IPS-20b (cell line): ENCODE measurements around the gene RHOH.

Source experiments
- H3K27ac ChIP-seq: one replicate; pipeline ENCODE4 v1.5.1; 2013; ENCODE audit warnings: low read length
- H3K27me3 ChIP-seq: 2 replicates; pipeline ENCODE4 v1.6.1; 2013; ENCODE audit warnings: mild to moderate bottlenecking, low read length, inconsistent platforms; ENCODE audit not compliant: insufficient read depth
- H3K36me3 ChIP-seq: 2 replicates; pipeline ENCODE4 v1.6.1; 2013; ENCODE audit warnings: low read depth, mild to moderate bottlenecking, inconsistent platforms, low read length, moderate library complexity; ENCODE audit not compliant: insufficient read depth
- H3K4me1 ChIP-seq: 2 replicates; pipeline ENCODE4 v1.6.1; 2013; ENCODE audit warnings: mild to moderate bottlenecking, control low read depth, inconsistent platforms, low read length, moderate library complexity; ENCODE audit not compliant: insufficient read depth
- H3K4me3 ChIP-seq: 2 replicates; pipeline ENCODE4 v1.5.1; 2013; ENCODE audit warnings: mild to moderate bottlenecking, low read length, inconsistent platforms
- H3K9ac ChIP-seq: 2 replicates; pipeline ENCODE4 v1.6.1; 2013; ENCODE audit warnings: low read depth, mild to moderate bottlenecking, inconsistent platforms, low read length, moderate library complexity
- H3K9me3 ChIP-seq: 2 replicates; pipeline ENCODE4 v1.6.1; 2013; ENCODE audit warnings: mild to moderate bottlenecking, low read depth, low read length, inconsistent platforms; ENCODE audit not compliant: insufficient read depth

Gene RHOH

GRCh38 chr4:40176602-40177001 is 20.2 kb upstream of the RHOH start:
- Histone ChIP-seq H3K9ac (no peak overlapping the region; the same call in 1 of the 2 replicates), H3K36me3 (no peaks in the 10 kb centered on the region), H3K4me1 (peaks cover 7% of the 10 kb centered on the region; the same call in 1 of the 2 replicates), H3K27me3 (no peaks in the 10 kb centered on the region), H3K9me3 (no peaks in the 10 kb centered on the region), H3K27ac (no peak overlapping the region), H3K4me3 (no peak overlapping the region; the same call in 1 of the 2 replicates)

GRCh38 chr4:40177591-40177990 is 19.2 kb upstream of the RHOH start:
- Histone ChIP-seq H3K27me3 (no peaks in the 10 kb centered on the region), H3K36me3 (no peaks in the 10 kb centered on the region), H3K4me1 (peaks cover 7% of the 10 kb centered on the region; the same call in 1 of the 2 replicates), H3K4me3 (no peak overlapping the region), H3K9ac (no peak overlapping the region), H3K27ac (no peak overlapping the region), H3K9me3 (no peaks in the 10 kb centered on the region)

GRCh38 chr4:40178672-40179071 is 18.2 kb upstream of the RHOH start:
- Histone ChIP-seq H3K36me3 (no peaks in the 10 kb centered on the region), H3K4me1 (peaks cover 7% of the 10 kb centered on the region; the same call in 1 of the 2 replicates), H3K4me3 (no peak overlapping the region), H3K9me3 (no peaks in the 10 kb centered on the region), H3K9ac (no peak overlapping the region), H3K27ac (no peak overlapping the region), H3K27me3 (no peaks in the 10 kb centered on the region)

GRCh38 chr4:40179360-40179759 is 17.5 kb upstream of the RHOH start:
- H3K36me3 ChIP-seq = no peaks in the 10 kb centered on the region
- H3K27me3 ChIP-seq = no peaks in the 10 kb centered on the region
- H3K27ac ChIP-seq = no peak overlapping the region
- no peak overlapping the region for H3K4me3 ChIP-seq
- no peaks in the 10 kb centered on the region for H3K9me3 ChIP-seq
- peaks cover 7% of the 10 kb centered on the region; the same call in 1 of the 2 replicates for H3K4me1 ChIP-seq
- no peak overlapping the region for H3K9ac ChIP-seq

GRCh38 chr4:40180356-40180755 is 16.5 kb upstream of the RHOH start:
- H3K9ac ChIP-seq = no peak overlapping the region
- H3K4me3 ChIP-seq = no peak overlapping the region
- no peaks in the 10 kb centered on the region for H3K36me3 ChIP-seq
- no peak overlapping the region for H3K27ac ChIP-seq
- H3K27me3 ChIP-seq = no peaks in the 10 kb centered on the region
- H3K9me3 ChIP-seq = no peaks in the 10 kb centered on the region
- H3K4me1 ChIP-seq = peaks cover 7% of the 10 kb centered on the region; the same call in 1 of the 2 replicates

- H3K27ac ChIP-seq = no peak overlapping the region
- H3K4me1 ChIP-seq = peaks cover 6% of the 10 kb centered on the region; the same call in 1 of the 2 replicates
- H3K27me3 ChIP-seq = no peaks in the 10 kb centered on the region
- H3K36me3 ChIP-seq = no peaks in the 10 kb centered on the region
- H3K9ac ChIP-seq = no peak overlapping the region
- H3K9me3 ChIP-seq = no peaks in the 10 kb centered on the region
- H3K4me3 ChIP-seq = no peak overlapping the region
Observed at GRCh38 chr4:40182001-40182400, 14.8 kb upstream of the RHOH start.

GRCh38 chr4:40182954-40183353 is 13.9 kb upstream of the RHOH start:
- no peaks in the 10 kb centered on the region for H3K9me3 ChIP-seq
- H3K9ac ChIP-seq = no peak overlapping the region
- H3K27ac ChIP-seq = no peak overlapping the region
- no peak overlapping the region for H3K4me3 ChIP-seq
- no peaks in the 10 kb centered on the region for H3K36me3 ChIP-seq
- peaks cover 4% of the 10 kb centered on the region; the same call in 1 of the 2 replicates for H3K4me1 ChIP-seq
- H3K27me3 ChIP-seq = no peaks in the 10 kb centered on the region

- no peaks in the 10 kb centered on the region for H3K36me3 ChIP-seq
- no peaks in the 10 kb centered on the region for H3K27me3 ChIP-seq
- H3K4me1 ChIP-seq = peaks cover 4% of the 10 kb centered on the region; the same call in 1 of the 2 replicates
- no peak overlapping the region for H3K9ac ChIP-seq
- H3K4me3 ChIP-seq = no peak overlapping the region
- H3K27ac ChIP-seq = no peak overlapping the region
- no peaks in the 10 kb centered on the region for H3K9me3 ChIP-seq
Observed at GRCh38 chr4:40183615-40184411, 13.0 kb upstream of the RHOH start.

GRCh38 chr4:40185830-40186664 is 10.8 kb upstream of the RHOH start:
- Histone ChIP-seq H3K27ac (no peak overlapping the region), H3K9ac (peak overlapping the region; percentile 28; the same call in 1 of the 2 replicates), H3K4me3 (no peak overlapping the region), H3K4me1 (peaks cover 8% of the 10 kb centered on the region; the same call in 1 of the 2 replicates), H3K27me3 (no peaks in the 10 kb centered on the region), H3K9me3 (no peaks in the 10 kb centered on the region), H3K36me3 (no peaks in the 10 kb centered on the region)

- Histone ChIP-seq H3K27me3 (no peaks in the 10 kb centered on the region), H3K9me3 (no peaks in the 10 kb centered on the region), H3K36me3 (no peaks in the 10 kb centered on the region), H3K4me3 (no peak overlapping the region), H3K9ac (no peak overlapping the region), H3K4me1 (peaks cover 13% of the 10 kb centered on the region; the same call in 1 of the 2 replicates), H3K27ac (no peak overlapping the region)
Observed at GRCh38 chr4:40186665-40187014, 10.2 kb upstream of the RHOH start.

- no peaks in the 10 kb centered on the region for H3K36me3 ChIP-seq
- no peaks in the 10 kb centered on the region for H3K9me3 ChIP-seq
- H3K9ac ChIP-seq = no peak overlapping the region
- no peak overlapping the region for H3K27ac ChIP-seq
- no peaks in the 10 kb centered on the region for H3K27me3 ChIP-seq
- H3K4me1 ChIP-seq = peaks cover 18% of the 10 kb centered on the region; the same call in 1 of the 2 replicates
- no peak overlapping the region for H3K4me3 ChIP-seq
Observed at GRCh38 chr4:40187386-40187906, 9.4 kb upstream of the RHOH start.
